Body of pancreas (tissue), 4 donors: ENCODE measurements around the gene ATP2B2.

ENCODE experiments used
- CTCF ChIP-seq, 7 experiments: fragments of 450-650 bp in 4 of 7; fragments of 200-600 bp in 3 of 7; sonication (generic) in 3 of 7; IDR thresholded peaks; one replicate each; pipeline ENCODE4 v1.5.1; 2016 to 2019; ENCODE audit warnings: antibody characterized with exemption in 7 of 7
- POLR2A ChIP-seq, 3 donors: fragments of 450-650 bp; IDR thresholded peaks; one replicate each; pipeline ENCODE4 v1.6.1; 2016; ENCODE audit warnings: antibody characterized with exemption in 3 of 3, mild to moderate bottlenecking in 2 of 3

GRCh38 chr3:10305331-10305902, 200.0 kb downstream of the ATP2B2 start:
- TF ChIP-seq CTCF (IDR thresholded peaks at IDR 0.05) (no peak), POLR2A (IDR thresholded peaks at IDR 0.05) (no peak)
